ENCODE results near the gene CADM1.

Gene CADM1

GRCh38 chr11:115276799-115277198, 227.4 kb downstream of the CADM1 start:
- Histone ChIP-seq H3K18ac (ENCODE audit: low read length) (no peak overlapping the region), H2BK120ac (ENCODE audit: low read depth, low read length) (no peak overlapping the region), H2BK12ac (ENCODE audit: low read length) (no peak overlapping the region), H3K9me3 (replicated peaks in 1 of 2; ENCODE audit: control insufficient read depth in 2 of 2, insufficient read depth in 1 of 2, low read depth in 1 of 2, low read length in 2 of 2) (no peaks in the 10 kb centered on the region), H3K9ac (ENCODE audit: low read depth, low read length, poor library complexity) (no peak overlapping the region), H3K4me2 (ENCODE audit: insufficient read depth, low read length, poor library complexity, severe bottlenecking) (no peak overlapping the region), H3K79me1 (ENCODE audit: low read depth, low read length) (no peaks in the 10 kb centered on the region), H2BK5ac (ENCODE audit: low read length) (no peak overlapping the region), H3K4me3 (ENCODE audit: low read length in 2 of 2) (no peak overlapping the region), H3K27ac (replicated peaks; ENCODE audit: low read length) (no peak overlapping the region), H3K4me1 (ENCODE audit: control insufficient read depth in 2 of 2, insufficient read depth in 1 of 2, low read depth in 1 of 2, low read length in 2 of 2) (peaks cover 0 to 1% of the 10 kb centered on the region in 2 donors), H3K14ac (ENCODE audit: low read length) (no peak overlapping the region), H2AFZ (ENCODE audit: low read length) (no peak overlapping the region), H4K91ac (ENCODE audit: low read depth, low read length, poor library complexity) (no peak overlapping the region), H3K27me3 (ENCODE audit: control insufficient read depth in 3 of 3, insufficient read depth in 3 of 3, low read depth in 1 of 3, low read length in 3 of 3) (no peaks in the 10 kb centered on the region), H3K23ac (ENCODE audit: low read depth, low read length, poor library complexity) (no peak overlapping the region), H2BK15ac (ENCODE audit: low read length) (no peak overlapping the region), H2AK5ac (ENCODE audit: low read depth, low read length) (no peak overlapping the region), H3K4ac (ENCODE audit: low read length) (no peak overlapping the region), H4K8ac (ENCODE audit: low read depth, low read length) (no peak overlapping the region), H3K36me3 (replicated peaks in 1 of 2; ENCODE audit: control insufficient read depth in 2 of 2, insufficient read depth in 2 of 2, low read length in 2 of 2) (no peaks in the 10 kb centered on the region)
- no CpG with 5 or more reads among the region's 8 CpGs for WGBS, 2 donors (ENCODE audit: extremely low coverage in 2 of 2, insufficient read length in 2 of 2, insufficient replicate concordance in 1 of 2)
- no peak for DNase-seq (ENCODE audit: low spot score)

- H3K4me2 ChIP-seq (ENCODE audit: insufficient read depth, low read length, poor library complexity, severe bottlenecking), result no peak overlapping the region
- H3K9ac ChIP-seq (ENCODE audit: low read depth, low read length, poor library complexity), result no peak overlapping the region
- H3K14ac ChIP-seq (ENCODE audit: low read length), result no peak overlapping the region
- no peak overlapping the region for H3K23ac ChIP-seq (ENCODE audit: low read depth, low read length, poor library complexity)
- no peak overlapping the region for H2AFZ ChIP-seq (ENCODE audit: low read length)
- H3K4ac ChIP-seq (ENCODE audit: low read length), result no peak overlapping the region
- H3K4me3 ChIP-seq (ENCODE audit: low read length in 2 of 2), result no peak overlapping the region
- H3K18ac ChIP-seq (ENCODE audit: low read length), result no peak overlapping the region
- H3K36me3 ChIP-seq (replicated peaks in 1 of 2; ENCODE audit: control insufficient read depth in 2 of 2, insufficient read depth in 2 of 2, low read length in 2 of 2), result no peaks in the 10 kb centered on the region
- H4K91ac ChIP-seq (ENCODE audit: low read depth, low read length, poor library complexity), result no peak overlapping the region
- no peaks in the 10 kb centered on the region for H3K27me3 ChIP-seq (ENCODE audit: control insufficient read depth in 3 of 3, insufficient read depth in 3 of 3, low read depth in 1 of 3, low read length in 3 of 3)
- H3K27ac ChIP-seq (replicated peaks; ENCODE audit: low read length), result no peak overlapping the region
- H2BK120ac ChIP-seq (ENCODE audit: low read depth, low read length), result no peak overlapping the region
- DNase-seq (ENCODE audit: low spot score), result no peak
- no peaks in the 10 kb centered on the region for H3K79me1 ChIP-seq (ENCODE audit: low read depth, low read length)
- H2BK5ac ChIP-seq (ENCODE audit: low read length), result no peak overlapping the region
- whole genome bisulfite sequencing, 2 donors (ENCODE audit: extremely low coverage in 2 of 2, insufficient read length in 2 of 2, insufficient replicate concordance in 1 of 2), result no CpG with 5 or more reads among the region's 4 CpGs
- H2BK15ac ChIP-seq (ENCODE audit: low read length), result no peak overlapping the region
- no peak overlapping the region for H2AK5ac ChIP-seq (ENCODE audit: low read depth, low read length)
- H3K4me1 ChIP-seq (ENCODE audit: control insufficient read depth in 2 of 2, insufficient read depth in 1 of 2, low read depth in 1 of 2, low read length in 2 of 2), result peaks cover 0 to 1% of the 10 kb centered on the region in 2 donors
- H2BK12ac ChIP-seq (ENCODE audit: low read length), result no peak overlapping the region
- H4K8ac ChIP-seq (ENCODE audit: low read depth, low read length), result no peak overlapping the region
- H3K9me3 ChIP-seq (replicated peaks in 1 of 2; ENCODE audit: control insufficient read depth in 2 of 2, insufficient read depth in 1 of 2, low read depth in 1 of 2, low read length in 2 of 2), result no peaks in the 10 kb centered on the region
These were observed 228.0 kb downstream of the CADM1 start for GRCh38 chr11:115276191-115276590.

GRCh38 chr11:115275045-115275444, 229.2 kb downstream of the CADM1 start:
- Histone ChIP-seq H3K9ac (ENCODE audit: low read depth, low read length, poor library complexity) (no peak overlapping the region), H4K8ac (ENCODE audit: low read depth, low read length) (no peak overlapping the region), H3K9me3 (replicated peaks in 1 of 2; ENCODE audit: control insufficient read depth in 2 of 2, insufficient read depth in 1 of 2, low read depth in 1 of 2, low read length in 2 of 2) (no peaks in the 10 kb centered on the region), H3K27me3 (ENCODE audit: control insufficient read depth in 3 of 3, insufficient read depth in 3 of 3, low read depth in 1 of 3, low read length in 3 of 3) (no peaks in the 10 kb centered on the region), H3K36me3 (replicated peaks in 1 of 2; ENCODE audit: control insufficient read depth in 2 of 2, insufficient read depth in 2 of 2, low read length in 2 of 2) (no peaks in the 10 kb centered on the region), H3K4ac (ENCODE audit: low read length) (no peak overlapping the region), H2BK15ac (ENCODE audit: low read length) (no peak overlapping the region), H2AFZ (ENCODE audit: low read length) (no peak overlapping the region), H3K27ac (replicated peaks; ENCODE audit: low read length) (no peak overlapping the region), H2AK5ac (ENCODE audit: low read depth, low read length) (no peak overlapping the region), H3K4me2 (ENCODE audit: insufficient read depth, low read length, poor library complexity, severe bottlenecking) (no peak overlapping the region), H3K18ac (ENCODE audit: low read length) (no peak overlapping the region), H3K23ac (ENCODE audit: low read depth, low read length, poor library complexity) (no peak overlapping the region), H2BK12ac (ENCODE audit: low read length) (no peak overlapping the region), H2BK120ac (ENCODE audit: low read depth, low read length) (no peak overlapping the region), H3K4me1 (ENCODE audit: control insufficient read depth in 2 of 2, insufficient read depth in 1 of 2, low read depth in 1 of 2, low read length in 2 of 2) (peaks cover 0 to 1% of the 10 kb centered on the region in 2 donors), H2BK5ac (ENCODE audit: low read length) (no peak overlapping the region), H3K4me3 (ENCODE audit: low read length in 2 of 2) (no peak overlapping the region), H3K14ac (ENCODE audit: low read length) (no peak overlapping the region), H4K91ac (ENCODE audit: low read depth, low read length, poor library complexity) (no peak overlapping the region), H3K79me1 (ENCODE audit: low read depth, low read length) (no peaks in the 10 kb centered on the region)
- WGBS, 2 donors (ENCODE audit: extremely low coverage in 2 of 2, insufficient read length in 2 of 2, insufficient replicate concordance in 1 of 2), result no CpG with 5 or more reads among the region's 11 CpGs
- DNase-seq (ENCODE audit: low spot score), result no peak

- no peaks in the 10 kb centered on the region for H3K9me3 ChIP-seq (replicated peaks in 1 of 2; ENCODE audit: control insufficient read depth in 2 of 2, insufficient read depth in 1 of 2, low read depth in 1 of 2, low read length in 2 of 2)
- no peak overlapping the region for H3K23ac ChIP-seq (ENCODE audit: low read depth, low read length, poor library complexity)
- no peak overlapping the region for H4K91ac ChIP-seq (ENCODE audit: low read depth, low read length, poor library complexity)
- H3K18ac ChIP-seq (ENCODE audit: low read length), result no peak overlapping the region
- H3K4me2 ChIP-seq (ENCODE audit: insufficient read depth, low read length, poor library complexity, severe bottlenecking), result no peak overlapping the region
- no peak overlapping the region for H2BK15ac ChIP-seq (ENCODE audit: low read length)
- H2AFZ ChIP-seq (ENCODE audit: low read length), result no peak overlapping the region
- no CpG with 5 or more reads among the region's 4 CpGs for WGBS, 2 donors (ENCODE audit: extremely low coverage in 2 of 2, insufficient read length in 2 of 2, insufficient replicate concordance in 1 of 2)
- no peaks in the 10 kb centered on the region for H3K79me1 ChIP-seq (ENCODE audit: low read depth, low read length)
- no peak overlapping the region for H3K27ac ChIP-seq (replicated peaks; ENCODE audit: low read length)
- H3K14ac ChIP-seq (ENCODE audit: low read length), result no peak overlapping the region
- no peak overlapping the region for H3K4ac ChIP-seq (ENCODE audit: low read length)
- no peak overlapping the region for H2BK12ac ChIP-seq (ENCODE audit: low read length)
- H2AK5ac ChIP-seq (ENCODE audit: low read depth, low read length), result no peak overlapping the region
- H3K36me3 ChIP-seq (replicated peaks in 1 of 2; ENCODE audit: control insufficient read depth in 2 of 2, insufficient read depth in 2 of 2, low read length in 2 of 2), result no peaks in the 10 kb centered on the region
- H3K9ac ChIP-seq (ENCODE audit: low read depth, low read length, poor library complexity), result no peak overlapping the region
- DNase-seq (ENCODE audit: low spot score), result no peak
- no peak overlapping the region for H4K8ac ChIP-seq (ENCODE audit: low read depth, low read length)
- H3K4me3 ChIP-seq (ENCODE audit: low read length in 2 of 2), result no peak overlapping the region
- no peaks in the 10 kb centered on the region for H3K27me3 ChIP-seq (ENCODE audit: control insufficient read depth in 3 of 3, insufficient read depth in 3 of 3, low read depth in 1 of 3, low read length in 3 of 3)
- peaks cover 0 to 1% of the 10 kb centered on the region in 2 donors for H3K4me1 ChIP-seq (ENCODE audit: control insufficient read depth in 2 of 2, insufficient read depth in 1 of 2, low read depth in 1 of 2, low read length in 2 of 2)
- no peak overlapping the region for H2BK5ac ChIP-seq (ENCODE audit: low read length)
- H2BK120ac ChIP-seq (ENCODE audit: low read depth, low read length), result no peak overlapping the region
These were observed 231.3 kb downstream of the CADM1 start for GRCh38 chr11:115272925-115273324.

Measured in neuronal stem cell (in vitro differentiated cells).